IMR-90 (cell line): Measurements from ENCODE around the gene TULP4. TPM values are rescaled to one million over a fixed set of nuclear protein-coding genes. Genes with fewer than 3 reads are reported as not detected.

Experiments
- ATAC-seq: fragments of 200-7000 bp; cut with Tn5 transposase; 2 replicates; pipeline ENCODE4 v1.9.1; 2020; ENCODE audit warnings: low read depth, mild to moderate bottlenecking, moderate library complexity
- BruUV-seq: library from RNA; stranded (reverse); fragments of 400-500 nt; replicated peaks from 2 replicates; lab custom pipeline; 2021; lab: Mats Ljungman, UMichigan
- CTCF ChIA-PET: fragments of 300-600 bp; formaldehyde crosslinking; extraction: SDS; loops from one replicate; lab custom pipeline; 2021; ENCODE audit warnings: antibody characterized with exemption; lab: Yijun Ruan, JAX
- POLR2A ChIA-PET: fragments of 300-600 bp; sonication (Branson Sonifier 250); formaldehyde crosslinking; loops from one replicate; lab custom pipeline; 2022; ENCODE audit warnings: antibody characterized with exemption; ENCODE audit not compliant: unreplicated experiment; lab: Charles Lee
- DNase-seq: peaks from one replicate; pipeline ENCODE4 v3.0.0; 2013
- H2AFZ ChIP-seq: replicated peaks from 2 replicates; pipeline ENCODE3; 2013; ENCODE audit warnings: low read length, mild to moderate bottlenecking; ENCODE audit not compliant: poor library complexity
- H2AK5ac ChIP-seq: 2 replicates; pipeline ENCODE4 v1.6.1; 2013; ENCODE audit warnings: low read depth, low read length, inconsistent platforms
- H2AK9ac ChIP-seq: replicated peaks from 2 replicates; pipeline ENCODE3; 2013; ENCODE audit warnings: mild to moderate bottlenecking, low read depth, low read length, moderate library complexity; ENCODE audit not compliant: poor library complexity
- H2BK120ac ChIP-seq: 2 replicates; pipeline ENCODE4 v1.6.1; 2013; ENCODE audit warnings: low read depth, low read length, inconsistent platforms
- H2BK15ac ChIP-seq: 3 replicates; pipeline ENCODE4 v1.6.1; 2013; ENCODE audit warnings: low read depth, low read length, inconsistent platforms
- H2BK20ac ChIP-seq: 2 replicates; pipeline ENCODE4 v1.6.1; 2013; ENCODE audit warnings: low read depth, mild to moderate bottlenecking, inconsistent platforms, low read length, moderate library complexity
- H2BK5ac ChIP-seq: 2 replicates; pipeline ENCODE4 v1.6.1; 2013; ENCODE audit warnings: mild to moderate bottlenecking, low read depth, low read length, inconsistent platforms; ENCODE audit not compliant: poor library complexity, severe bottlenecking
- H3K14ac ChIP-seq: replicated peaks from 2 replicates; pipeline ENCODE4 v1.6.1; 2013; ENCODE audit warnings: low read depth, low read length, inconsistent platforms
- H3K18ac ChIP-seq: 2 replicates; pipeline ENCODE4 v1.6.1; 2013; ENCODE audit warnings: low read depth, low read length, control low read depth
- H3K23ac ChIP-seq: 2 replicates; pipeline ENCODE4 v1.6.1; 2013; ENCODE audit warnings: low read depth, low read length, inconsistent platforms
- H3K27ac ChIP-seq: 2 replicates; pipeline ENCODE4 v1.5.1; 2013; ENCODE audit warnings: mild to moderate bottlenecking, control low read depth, low read length; ENCODE audit not compliant: insufficient read depth
- H3K27me3 ChIP-seq: 2 replicates; pipeline ENCODE4 v1.6.1; 2013; ENCODE audit warnings: low read length; ENCODE audit not compliant: control insufficient read depth, insufficient read depth
- H3K36me3 ChIP-seq: 2 replicates; pipeline ENCODE4 v1.6.1; 2013; ENCODE audit warnings: low read length, mixed read lengths; ENCODE audit not compliant: control insufficient read depth, insufficient read depth
- H3K4ac ChIP-seq: 2 replicates; pipeline ENCODE4 v1.6.1; 2013; ENCODE audit warnings: low read depth, low read length, inconsistent platforms
- H3K4me1 ChIP-seq: 2 replicates; pipeline ENCODE4 v1.6.1; 2013; ENCODE audit warnings: low read length, mixed read lengths; ENCODE audit not compliant: control insufficient read depth, insufficient read depth
- H3K4me2 ChIP-seq: 2 replicates; pipeline ENCODE4 v1.6.1; 2013; ENCODE audit warnings: low read depth, mild to moderate bottlenecking, control low read depth, low read length, moderate library complexity
- H3K4me3 ChIP-seq: 2 replicates; pipeline ENCODE4 v1.5.1; 2013; ENCODE audit warnings: low read depth, mild to moderate bottlenecking, control low read depth, low read length, moderate library complexity; ENCODE audit not compliant: insufficient read depth
- H3K56ac ChIP-seq: 2 replicates; pipeline ENCODE4 v1.6.1; 2013; ENCODE audit warnings: low read length, inconsistent platforms; ENCODE audit not compliant: insufficient read depth; ENCODE audit errors: extremely low read depth
- H3K79me1 ChIP-seq, 2 experiments: 2 replicates each; pipeline ENCODE4 v1.6.1; 2013; ENCODE audit warnings: low read length in 2 of 2, inconsistent platforms in 1 of 2, low read depth in 1 of 2
- H3K9ac ChIP-seq: 2 replicates; pipeline ENCODE4 v1.6.1; 2013; ENCODE audit warnings: low read depth, low read length, control low read depth
- H3K9me1 ChIP-seq: 2 replicates; pipeline ENCODE4 v1.6.1; 2013; ENCODE audit warnings: low read length, inconsistent platforms; ENCODE audit not compliant: insufficient read depth
- H3K9me3 ChIP-seq: 2 replicates; pipeline ENCODE4 v1.6.1; 2013; ENCODE audit warnings: low read length; ENCODE audit not compliant: control insufficient read depth, insufficient read depth
- H4K20me1 ChIP-seq: 2 replicates; pipeline ENCODE4 v1.6.1; 2013; ENCODE audit warnings: low read length, inconsistent platforms; ENCODE audit not compliant: insufficient read depth
- H4K5ac ChIP-seq: 2 replicates; pipeline ENCODE4 v1.6.1; 2013; ENCODE audit warnings: mild to moderate bottlenecking, low read depth, low read length, control low read depth
- H4K8ac ChIP-seq, 2 experiments: 2 replicates each; pipeline ENCODE4 v1.6.1; 2013; ENCODE audit warnings: low read depth in 2 of 2, low read length in 2 of 2, control low read depth in 1 of 2, inconsistent platforms in 1 of 2
- H4K91ac ChIP-seq: 2 replicates; pipeline ENCODE4 v1.6.1; 2013; ENCODE audit warnings: low read depth, low read length, inconsistent platforms; ENCODE audit not compliant: insufficient read depth
- BHLHE40 ChIP-seq: fragments of 150-350 bp; IDR thresholded peaks from 2 replicates; pipeline ENCODE4 v1.6.1; 2016; ENCODE audit warnings: mild to moderate bottlenecking, low read depth, low read length
- CEBPB ChIP-seq: IDR thresholded peaks from 2 replicates; pipeline ENCODE4 v1.6.1; 2012; ENCODE audit warnings: low read depth, low read length, improper control_type of control experiment
- CHD1 ChIP-seq: IDR thresholded peaks from 2 replicates; pipeline ENCODE4 v1.6.1; 2012; ENCODE audit warnings: low read depth, low read length, improper control_type of control experiment
- CTCF ChIP-seq: conservative IDR thresholded peaks from 2 replicates; pipeline ENCODE4 v1.5.1; 2012; ENCODE audit warnings: mild to moderate bottlenecking, low read depth, low read length, improper control_type of control experiment
- FOS ChIP-seq: fragments of 150-350 bp; IDR thresholded peaks from 2 replicates; pipeline ENCODE4 v1.6.1; 2016; ENCODE audit warnings: low read depth, low read length
- MAFK ChIP-seq: IDR thresholded peaks from 2 replicates; pipeline ENCODE4 v1.6.1; 2012; ENCODE audit warnings: low read depth, low read length, improper control_type of control experiment
- MAZ ChIP-seq: IDR thresholded peaks from 2 replicates; pipeline ENCODE4 v1.6.1; 2012; ENCODE audit warnings: low read depth, mild to moderate bottlenecking, low read length, improper control_type of control experiment, moderate library complexity, borderline replicate concordance
- MXI1 ChIP-seq: IDR thresholded peaks from 2 replicates; pipeline ENCODE4 v1.6.1; 2012; ENCODE audit warnings: low read depth, mild to moderate bottlenecking, low read length, moderate library complexity, borderline replicate concordance
- NFE2L2 ChIP-seq: fragments of 150-350 bp; IDR thresholded peaks from 2 replicates; pipeline ENCODE4 v1.6.1; 2016; ENCODE audit warnings: low read depth, mild to moderate bottlenecking, low read length
- POLR2A ChIP-seq: IDR thresholded peaks from 2 replicates; pipeline ENCODE4 v1.6.1; 2012; ENCODE audit warnings: mild to moderate bottlenecking, low read depth, low read length
- RAD21 ChIP-seq: IDR thresholded peaks from 2 replicates; pipeline ENCODE4 v1.6.1; 2012; ENCODE audit warnings: low read length, improper control_type of control experiment
- RCOR1 ChIP-seq: IDR thresholded peaks from 2 replicates; pipeline ENCODE4 v1.6.1; 2012; ENCODE audit warnings: mild to moderate bottlenecking, low read length, improper control_type of control experiment; ENCODE audit not compliant: insufficient replicate concordance
- RFX5 ChIP-seq: IDR thresholded peaks from 2 replicates; pipeline ENCODE4 v1.8.0; 2012; ENCODE audit warnings: low read depth, mild to moderate bottlenecking, low read length, moderate library complexity
- SMC3 ChIP-seq: fragments of 150-350 bp; IDR thresholded peaks from 2 replicates; pipeline ENCODE4 v1.6.1; 2016; ENCODE audit warnings: low read depth, mild to moderate bottlenecking, antibody characterized with exemption, low read length, moderate library complexity
- USF2 ChIP-seq: fragments of 150-350 bp; IDR thresholded peaks from 2 replicates; pipeline ENCODE4 v1.6.1; 2017; ENCODE audit warnings: mild to moderate bottlenecking, antibody characterized with exemption, low read length, low read depth
- WGBS, 2 experiments: methylation state at CpG; one replicate each; pipeline versions ENCODE4 v1.1.5 to v1.1.7; 2013; ENCODE audit warnings: missing lambda C conversion rate in 2 of 2; ENCODE audit not compliant: insufficient read length in 1 of 2; ENCODE audit errors: extremely low coverage in 2 of 2; 5-methylcytosine and 5-hydroxymethylcytosine counted together
- dilution Hi-C: fragments of 300-500 bp; cut with HindIII; formaldehyde crosslinking; loops from one replicate; pipeline ENCODE4 v1.14.3; 2018; ENCODE audit warnings: low sequenced_read_pairs; ENCODE audit not compliant: unreplicated experiment
- in situ Hi-C: fragments of 300-500 bp; cut with MboI; formaldehyde crosslinking; loops from 3 replicates; pipeline ENCODE4 v1.14.3; 2019; ENCODE audit warnings: low sequenced_read_pairs, inconsistent platforms, mixed read lengths
- intact Hi-C: fragments of 100-400 bp; cut with micrococcal nuclease; formaldehyde crosslinking; loops from 2 replicates; pipeline ENCODE4 v1.10.0; 2022
- polyA plus RNA-seq, 3 experiments: library from polyadenylated mRNA; depleted of rRNA; stranded (reverse); fragments of >200 nt; gene quantifications; 2 replicates each; pipeline ENCODE4 v1.2.3, GENCODE V29; 2012; ENCODE audit warnings: low replicate concordance in 1 of 3
- total RNA-seq: library from RNA; depleted of rRNA; stranded (reverse); fragments of >200 nt; gene quantifications from 2 replicates; pipeline ENCODE4 v1.2.3, GENCODE V29; 2012
- TF ChIP-seq, protein P1 (sequence below): fragments of 150-350 bp; IDR thresholded peaks from 2 replicates; pipeline ENCODE4 v1.6.1; 2016; ENCODE audit warnings: low read depth, mild to moderate bottlenecking, low read length, moderate library complexity, borderline replicate concordance

Gene TULP4
- total and polyA plus RNA-seq, 2 of the 4 experiments (the other 2 are of a cell fraction), result 8.1 to 30.6 TPM

DNA sequence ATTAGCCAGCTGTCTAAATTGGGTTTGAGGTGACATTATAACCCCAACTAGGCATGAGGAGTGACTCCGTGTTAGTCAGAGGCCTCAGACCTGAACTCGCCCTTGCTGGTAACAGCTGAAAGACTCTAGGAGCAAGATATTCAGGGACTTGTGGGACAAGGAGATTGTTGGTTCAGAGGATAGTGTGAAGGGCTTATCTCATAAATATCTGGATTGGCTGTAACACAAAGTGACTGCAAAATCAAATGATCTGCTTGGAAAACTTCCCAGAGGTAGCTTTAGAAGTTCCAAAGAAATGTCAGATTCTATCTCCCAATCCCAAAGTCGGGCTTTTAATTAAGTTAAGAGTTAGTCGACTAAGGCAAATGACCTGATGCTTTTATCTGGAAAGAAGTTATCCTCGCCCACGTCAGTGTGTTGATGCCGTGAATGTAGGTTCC is 72.4 kb downstream of the TULP4 start:
- TF ChIP-seq MAZ, result no peak
- TF ChIP-seq, protein P1, sequence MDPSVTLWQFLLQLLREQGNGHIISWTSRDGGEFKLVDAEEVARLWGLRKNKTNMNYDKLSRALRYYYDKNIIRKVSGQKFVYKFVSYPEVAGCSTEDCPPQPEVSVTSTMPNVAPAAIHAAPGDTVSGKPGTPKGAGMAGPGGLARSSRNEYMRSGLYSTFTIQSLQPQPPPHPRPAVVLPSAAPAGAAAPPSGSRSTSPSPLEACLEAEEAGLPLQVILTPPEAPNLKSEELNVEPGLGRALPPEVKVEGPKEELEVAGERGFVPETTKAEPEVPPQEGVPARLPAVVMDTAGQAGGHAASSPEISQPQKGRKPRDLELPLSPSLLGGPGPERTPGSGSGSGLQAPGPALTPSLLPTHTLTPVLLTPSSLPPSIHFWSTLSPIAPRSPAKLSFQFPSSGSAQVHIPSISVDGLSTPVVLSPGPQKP, result no peak
- no peak for TF ChIP-seq USF2
- no peak for TF ChIP-seq BHLHE40
- TF ChIP-seq SMC3, result no peak
- TF ChIP-seq MAFK, result no peak
- TF ChIP-seq MXI1, result no peak
- no peak for TF ChIP-seq POLR2A
- no peak for TF ChIP-seq RCOR1
- no peak for TF ChIP-seq FOS
- TF ChIP-seq CEBPB, result no peak
- TF ChIP-seq RAD21, result no peak
- no peak for TF ChIP-seq RFX5
- no peak for TF ChIP-seq CTCF
- no peak for TF ChIP-seq CHD1
- TF ChIP-seq NFE2L2, result no peak
- Histone ChIP-seq H3K9ac (no peak overlapping the region), H3K27me3 (no peaks in the 10 kb centered on the region), H3K18ac (no peak overlapping the region), H2BK5ac (no peak overlapping the region), H2BK120ac (no peak overlapping the region), H3K9me3 (no peaks in the 10 kb centered on the region), H3K56ac (no peak overlapping the region), H2BK15ac (no peak overlapping the region), H3K4me3 (no peak overlapping the region), H2BK20ac (no peak overlapping the region), H3K23ac (no peak overlapping the region), H2AK5ac (no peak overlapping the region), H2AK9ac (no peak overlapping the region), H4K8ac (no peak overlapping the region), H3K79me1 (peaks cover 17 to 33% of the 10 kb centered on the region in 2 experiments), H2AFZ (no peak overlapping the region), H3K27ac (no peak overlapping the region), H3K4me2 (no peak overlapping the region), H3K4me1 (peaks cover 1% of the 10 kb centered on the region; the same call in 1 of the 2 replicates), H4K20me1 (peaks cover 4% of the 10 kb centered on the region; the same call in 1 of the 2 replicates), H3K9me1 (no peaks in the 10 kb centered on the region; the same call in 1 of the 2 replicates), H4K5ac (no peak overlapping the region), H3K36me3 (no peaks in the 10 kb centered on the region), H3K14ac (no peak overlapping the region), H4K91ac (no peak overlapping the region), H3K4ac (no peak overlapping the region)
- intact Hi-C loops (no loop called here), dilution Hi-C loops (no loop called here), in situ Hi-C loops (no loop called here)
- no TSS peak for BruUV-seq
- CTCF ChIA-PET, result no interaction called here
- no peak for ATAC-seq
- POLR2A ChIA-PET, result no interaction called here
- 78% methylated on average over 2 of the region's 7 CpGs; no CpG with 5 or more reads in 1 of the 2 experiments for WGBS, 2 experiments
- peak; percentile 18 for DNase-seq
